HG03045 (cell line): Measurements from ENCODE around the gene PDRG1.
A peak's percentile ranks its signal among the peaks of the same experiment; 100 is the strongest.

Experiments
- ATAC-seq: cut with Tn5 transposase; IDR thresholded peaks from one replicate; pipeline ENCODE4 v1.9.1; 2021; ENCODE audit warnings: mild to moderate bottlenecking, moderate library complexity; ENCODE audit not compliant: unreplicated experiment

The PDRG1 gene

DNA sequence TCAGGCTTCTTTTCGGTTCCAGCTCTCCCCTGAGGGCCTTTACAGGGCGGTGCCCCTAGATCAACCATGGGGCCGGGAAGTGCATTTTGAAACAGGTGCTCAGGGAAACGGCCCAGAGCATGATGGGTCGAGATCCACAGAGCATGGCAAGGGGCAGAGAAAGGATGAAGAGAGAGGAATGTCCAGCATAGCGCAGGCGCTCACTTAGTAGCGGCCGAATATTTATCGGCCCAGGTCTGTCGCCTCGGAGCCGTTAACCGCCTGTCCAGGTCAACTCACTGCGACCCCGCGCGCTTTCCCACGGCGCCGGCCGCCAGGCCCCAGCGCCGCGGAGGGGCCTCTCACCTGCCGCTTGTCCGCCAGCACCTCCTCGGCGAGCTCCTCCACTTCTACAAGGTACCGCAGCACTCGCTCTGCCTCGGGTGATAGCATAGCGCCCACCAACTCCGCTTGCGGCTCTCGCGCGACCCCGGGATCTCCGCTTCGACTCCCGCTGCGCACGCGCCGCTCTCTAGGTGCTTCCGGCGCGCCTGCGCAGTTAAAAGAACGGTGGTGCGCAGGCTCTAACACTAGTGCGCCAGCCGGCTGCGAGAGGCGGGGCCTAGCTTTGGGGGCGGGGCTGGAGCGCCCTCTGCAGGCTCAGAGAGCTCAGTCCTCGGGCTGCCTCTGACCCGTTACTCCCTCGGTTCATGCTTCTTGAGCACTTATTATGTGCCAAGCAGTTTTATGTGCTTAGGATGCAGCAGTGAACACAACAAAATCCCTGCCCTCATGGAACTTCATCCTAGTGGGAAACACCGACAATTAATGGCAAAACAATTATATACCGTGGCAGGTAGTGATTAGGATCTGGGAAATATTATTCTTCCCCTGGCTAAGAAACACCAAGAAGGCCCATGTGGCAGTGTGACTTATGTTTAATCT lies at the start of gene PDRG1:
PDRG1 (minus strand) TSS at position 517 of the 924 bp plus-strand sequence; CDS start at position 432, 85 bp downstream.
- peak; percentile 90 for ATAC-seq

DNA sequence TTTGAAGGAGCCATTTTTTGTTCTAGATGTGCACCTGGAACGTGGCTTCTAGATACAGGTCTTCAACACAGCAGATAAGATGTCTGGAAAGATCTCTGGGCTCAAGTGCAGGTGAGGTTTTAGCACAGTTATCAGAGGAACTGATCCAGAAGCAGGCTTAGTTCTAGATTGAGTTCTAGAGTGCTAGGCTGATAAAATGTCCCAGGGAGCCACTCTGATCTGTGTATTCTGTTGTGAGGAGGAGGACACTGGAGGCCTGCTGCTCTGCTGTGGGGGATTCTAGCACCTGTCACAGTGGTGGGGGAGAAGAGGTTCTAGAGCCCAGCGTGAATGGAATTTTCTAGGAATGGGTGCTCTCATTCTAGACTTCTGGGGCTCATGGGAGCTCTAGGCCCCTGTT lies 46.4 kb upstream of the PDRG1 start:
- ATAC-seq = no peak

DNA sequence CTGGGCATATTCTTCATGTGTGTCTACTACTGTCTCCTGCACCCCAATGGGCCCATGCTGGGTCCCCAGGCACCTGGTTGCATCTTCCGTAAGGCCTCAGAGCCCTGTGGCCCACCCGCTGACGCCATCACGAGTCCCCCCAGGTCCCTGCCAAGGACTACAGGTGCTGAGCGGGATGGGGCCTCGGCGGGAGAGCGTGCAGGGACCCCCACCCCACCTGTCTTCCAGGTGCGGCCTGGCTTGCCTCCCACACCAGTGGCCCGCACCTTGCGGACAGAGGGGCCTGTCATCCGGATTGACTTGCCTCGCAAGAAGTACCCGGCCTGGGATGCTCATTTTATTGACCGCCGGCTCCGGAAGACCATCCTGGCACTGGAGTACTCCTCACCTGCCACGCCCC lies 45.1 kb upstream of the PDRG1 start:
- ATAC-seq = no peak

DNA sequence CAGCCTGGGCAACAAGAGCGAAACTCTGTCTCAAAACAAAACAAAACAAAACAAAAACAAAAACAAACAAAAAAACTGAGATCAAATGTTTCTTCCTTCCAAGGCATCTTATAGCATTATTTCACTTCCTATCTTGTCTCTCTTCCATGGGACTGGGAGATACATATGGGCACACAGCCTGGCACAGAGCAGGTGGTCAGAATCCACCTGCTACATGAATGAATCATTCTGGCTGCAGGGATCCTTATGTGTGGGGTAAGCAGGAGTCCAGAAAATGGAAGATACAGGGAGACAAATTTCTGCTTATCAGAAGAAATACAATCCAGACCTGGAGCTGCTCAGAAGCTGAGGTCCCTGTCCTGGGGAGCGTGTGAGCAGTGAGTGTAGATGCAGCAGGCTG lies 40.2 kb upstream of the PDRG1 start:
- ATAC-seq = no peak

DNA sequence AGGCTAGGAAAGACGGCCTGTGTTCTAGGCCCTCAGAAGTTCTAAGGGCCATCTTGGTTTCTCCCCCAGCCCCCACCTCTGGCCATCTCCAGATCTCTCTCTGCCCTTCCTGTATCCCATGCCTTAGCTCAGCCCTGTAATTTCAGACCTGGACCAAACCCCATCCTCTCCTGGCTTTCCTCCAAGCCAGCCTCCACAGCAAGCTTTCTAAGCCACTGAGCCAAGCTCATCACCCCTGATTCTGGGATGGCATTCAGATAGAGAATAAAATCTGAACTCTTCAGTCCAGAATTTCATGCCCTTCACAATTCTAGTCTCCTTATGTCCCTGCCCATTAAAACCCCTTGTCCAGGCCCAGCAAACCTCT lies 39.5 kb upstream of the PDRG1 start:
- ATAC-seq = no peak

DNA sequence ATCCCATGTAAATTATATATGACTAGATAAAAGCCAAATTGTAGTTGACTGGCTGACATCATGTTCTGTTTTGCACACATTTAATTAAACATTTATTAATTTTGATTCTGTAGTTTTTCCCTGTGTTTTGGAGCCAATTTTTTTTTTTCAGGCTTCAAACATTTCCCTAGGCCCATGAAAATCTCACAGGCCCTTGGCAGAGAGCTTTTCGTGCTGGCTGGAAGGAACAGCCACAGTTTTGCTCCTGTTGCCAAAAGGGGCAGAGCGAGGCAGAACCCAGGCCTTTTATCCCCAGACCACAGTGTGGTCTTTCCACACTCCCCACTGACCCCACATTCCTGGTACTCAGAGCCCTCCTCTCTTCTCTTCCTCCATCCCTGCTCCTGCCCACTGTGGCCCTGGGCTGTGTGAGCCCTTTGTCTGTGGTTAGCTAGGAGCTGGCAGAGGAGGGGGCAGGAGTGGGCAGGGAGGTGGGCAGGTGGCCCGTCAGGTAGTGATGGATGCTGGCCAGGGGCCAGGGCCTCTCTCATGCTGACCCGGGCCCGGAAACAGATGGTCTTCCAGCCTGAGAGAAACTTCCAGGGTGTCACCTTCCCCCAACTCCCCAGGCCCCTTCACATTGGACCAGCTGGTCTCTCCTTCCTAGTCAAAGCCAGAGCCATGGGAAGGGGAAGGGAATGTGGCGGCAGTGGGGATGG lies 38.9 kb upstream of the PDRG1 start:
- ATAC-seq = no peak

DNA sequence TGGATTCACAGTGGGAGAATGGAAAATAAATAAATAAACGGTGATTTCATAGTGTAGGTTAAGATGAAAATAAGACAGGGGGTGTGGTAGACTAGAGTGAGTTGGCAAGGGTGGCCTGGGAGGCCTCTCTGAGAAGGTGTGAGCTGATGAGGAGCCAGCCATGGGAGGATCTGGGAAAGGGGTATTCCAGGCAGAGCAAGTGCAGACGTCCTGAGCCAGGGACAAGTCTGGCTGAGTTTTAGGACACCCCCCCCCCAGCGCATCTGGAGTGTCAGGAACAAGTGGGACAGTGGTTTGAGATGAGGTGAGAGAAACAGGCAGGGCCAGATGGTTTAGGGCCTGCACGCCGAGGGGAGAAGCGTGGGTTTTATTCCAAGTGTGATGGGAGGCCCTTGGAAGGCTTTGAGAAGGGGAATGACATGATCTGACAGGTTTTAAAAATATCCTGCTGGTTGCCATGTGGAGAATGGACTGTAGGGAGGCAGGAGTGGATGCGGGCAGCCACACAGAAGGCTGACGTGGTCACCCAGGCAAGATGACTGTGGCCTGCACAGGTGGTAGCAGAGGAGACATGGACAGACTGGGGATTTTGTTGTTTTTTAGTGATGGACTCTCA lies 37.3 kb upstream of the PDRG1 start:
- no peak for ATAC-seq

DNA sequence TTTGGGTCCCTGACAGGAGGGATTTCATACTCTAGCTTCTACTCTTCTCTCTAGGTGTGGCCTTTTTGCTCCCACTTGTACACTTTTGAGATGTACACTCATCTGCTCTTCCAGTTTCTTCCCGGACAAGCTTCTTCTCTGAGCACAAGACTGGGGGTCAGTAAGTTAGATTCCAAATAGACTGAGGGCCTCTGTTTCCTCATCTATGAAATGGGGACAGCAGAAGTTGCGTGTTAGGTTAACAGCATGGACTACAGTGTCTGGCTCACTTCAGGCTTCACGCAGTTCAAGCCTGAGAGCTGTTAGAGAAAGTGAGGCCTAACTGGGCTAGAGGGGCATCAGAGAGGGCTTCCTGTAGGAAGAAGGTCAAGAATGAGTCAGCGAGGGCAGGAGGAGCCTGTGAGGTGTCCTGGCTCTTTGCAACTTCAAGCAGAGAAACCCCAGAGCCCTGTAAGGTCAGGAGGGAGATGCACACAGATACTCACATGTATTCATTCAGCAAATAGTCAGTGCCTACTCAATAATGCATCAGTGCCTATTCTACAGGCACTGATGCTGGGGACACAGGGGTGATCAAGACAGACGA lies 36.7 kb upstream of the PDRG1 start:
- ATAC-seq = no peak

DNA sequence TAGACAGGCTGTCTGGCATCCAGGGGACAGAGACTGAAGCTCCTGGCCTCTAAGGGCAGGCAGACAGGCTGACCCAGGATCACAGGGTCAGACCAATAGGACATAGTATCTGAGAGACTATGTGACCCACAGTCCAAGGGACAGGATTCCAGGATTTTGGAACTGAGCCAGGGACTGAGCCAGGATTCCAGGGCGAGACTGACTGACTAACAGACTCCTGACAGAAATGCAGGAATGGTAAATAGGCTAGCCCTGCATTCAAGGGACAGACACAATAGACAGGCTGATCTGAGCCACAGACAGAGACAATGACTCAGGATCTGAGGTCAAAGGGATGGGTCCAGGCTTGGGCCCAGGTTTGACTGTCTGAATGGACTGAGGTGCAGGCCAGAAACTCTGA lies 35.9 kb upstream of the PDRG1 start:
- no peak for ATAC-seq

DNA sequence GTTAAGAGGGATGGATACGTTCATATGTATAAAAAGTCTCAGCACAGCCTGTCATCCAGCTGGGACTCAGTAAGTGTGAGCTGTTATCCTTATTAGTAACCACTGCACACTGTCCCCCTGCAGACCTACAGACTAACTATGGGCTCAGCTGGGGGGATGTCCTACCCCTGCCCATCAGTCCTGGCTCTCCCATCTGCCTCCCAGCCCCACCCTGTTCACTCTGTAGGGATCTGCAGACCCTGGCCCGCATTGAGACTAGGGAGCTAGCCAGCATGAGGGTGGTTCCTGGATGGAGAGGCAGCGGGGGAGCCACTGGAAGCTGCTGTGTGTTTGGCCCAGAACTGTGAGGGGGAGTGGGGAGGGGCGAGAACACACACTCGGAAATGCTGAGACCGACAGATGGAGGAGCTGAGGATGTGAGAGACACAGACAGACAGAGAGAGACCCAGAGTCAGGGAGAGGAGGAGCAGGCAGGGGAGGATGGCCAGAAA lies 33.2 kb upstream of the PDRG1 start:
- no peak for ATAC-seq

DNA sequence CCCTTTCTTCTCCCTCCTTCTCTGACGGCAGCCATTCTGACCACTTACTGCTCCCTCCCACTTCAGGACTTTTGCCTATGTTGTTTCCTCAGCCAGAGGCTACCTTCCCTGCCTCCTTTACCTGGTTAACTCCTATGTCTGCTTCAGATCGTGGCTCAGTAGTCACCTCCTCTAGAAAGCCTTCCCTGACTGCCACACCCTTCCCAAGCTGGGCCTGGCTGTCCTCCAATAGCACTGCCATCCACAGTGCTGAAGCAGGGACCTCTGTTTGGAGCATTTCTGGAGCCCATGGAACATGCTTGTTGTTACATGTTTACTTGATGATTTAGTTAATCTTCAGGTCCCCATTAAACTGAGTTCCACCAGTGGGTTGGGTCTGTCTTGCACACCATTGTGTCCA lies 29.9 kb upstream of the PDRG1 start:
- ATAC-seq = no peak

DNA sequence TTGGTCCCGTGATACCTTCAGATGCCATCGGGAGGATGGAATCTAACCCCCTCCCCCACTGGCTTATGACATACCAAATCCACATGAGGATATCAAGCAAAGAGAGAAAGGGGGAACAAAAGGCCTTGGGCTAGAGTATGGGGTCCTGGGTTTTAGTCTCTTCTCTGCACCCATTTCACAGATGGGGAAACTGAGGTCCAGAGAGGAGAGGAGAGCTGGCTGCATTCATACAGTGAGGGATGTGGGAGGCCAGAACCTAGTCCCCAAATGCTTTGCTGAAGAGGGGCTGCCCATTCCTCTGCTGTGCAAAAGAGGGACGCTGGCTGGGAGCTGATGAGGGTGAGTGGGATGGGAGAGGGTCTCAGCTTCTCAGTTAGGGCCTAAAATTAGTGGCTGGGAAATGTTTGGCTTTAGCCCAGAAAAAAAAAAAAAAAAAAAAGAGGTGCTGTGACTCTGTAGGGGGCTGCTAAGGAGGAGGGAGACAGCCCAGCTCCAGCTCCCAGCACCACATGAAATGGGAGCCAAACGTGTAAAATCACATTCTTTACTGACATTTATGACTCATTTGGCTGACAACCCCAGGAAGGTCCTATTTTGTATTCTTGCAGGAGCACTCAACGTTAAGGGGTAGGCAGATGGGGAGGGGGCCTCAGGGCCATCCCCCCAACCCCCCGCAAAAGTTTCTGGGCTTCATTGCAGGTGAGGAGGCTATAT lies 28.0 kb upstream of the PDRG1 start:
- no peak for ATAC-seq

DNA sequence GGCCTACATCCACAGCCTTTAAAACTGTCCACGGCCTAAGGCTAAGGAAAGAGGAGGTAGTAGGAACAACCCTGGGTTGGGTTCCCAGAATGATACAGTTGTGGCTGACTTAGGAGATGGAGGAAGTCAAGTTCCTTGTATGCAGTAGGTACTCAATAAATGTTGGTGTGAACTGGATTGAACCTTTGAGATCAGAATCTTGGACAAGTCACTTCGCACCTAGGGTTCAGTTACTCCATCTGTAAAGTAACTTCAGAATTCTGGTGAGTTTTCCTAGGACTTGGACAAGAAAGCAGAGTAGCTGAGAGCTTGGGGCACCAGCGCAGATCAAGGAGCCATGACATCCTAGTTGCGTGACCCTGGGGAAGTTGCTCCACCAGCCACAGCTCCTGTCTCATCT lies 25.2 kb upstream of the PDRG1 start:
- no peak for ATAC-seq

DNA sequence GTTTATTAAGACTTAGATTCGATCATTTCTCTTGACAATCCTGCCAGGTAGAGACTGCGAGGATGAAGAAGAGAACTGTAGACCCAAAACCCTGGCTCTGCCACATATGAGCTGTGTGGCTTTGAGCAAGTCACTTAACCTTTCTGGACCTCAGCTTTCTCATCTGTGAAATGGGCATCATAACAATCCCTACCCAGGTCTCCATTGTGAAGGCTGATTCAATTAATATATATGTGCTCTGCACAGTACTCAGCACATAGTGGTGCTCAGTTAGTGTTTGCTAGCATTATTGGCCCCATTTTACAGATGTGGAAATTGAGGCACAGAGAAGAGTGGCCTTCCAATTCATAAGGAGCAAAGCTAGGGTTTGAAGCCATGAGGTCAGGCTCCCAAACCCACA lies 24.0 kb upstream of the PDRG1 start:
- no peak for ATAC-seq

DNA sequence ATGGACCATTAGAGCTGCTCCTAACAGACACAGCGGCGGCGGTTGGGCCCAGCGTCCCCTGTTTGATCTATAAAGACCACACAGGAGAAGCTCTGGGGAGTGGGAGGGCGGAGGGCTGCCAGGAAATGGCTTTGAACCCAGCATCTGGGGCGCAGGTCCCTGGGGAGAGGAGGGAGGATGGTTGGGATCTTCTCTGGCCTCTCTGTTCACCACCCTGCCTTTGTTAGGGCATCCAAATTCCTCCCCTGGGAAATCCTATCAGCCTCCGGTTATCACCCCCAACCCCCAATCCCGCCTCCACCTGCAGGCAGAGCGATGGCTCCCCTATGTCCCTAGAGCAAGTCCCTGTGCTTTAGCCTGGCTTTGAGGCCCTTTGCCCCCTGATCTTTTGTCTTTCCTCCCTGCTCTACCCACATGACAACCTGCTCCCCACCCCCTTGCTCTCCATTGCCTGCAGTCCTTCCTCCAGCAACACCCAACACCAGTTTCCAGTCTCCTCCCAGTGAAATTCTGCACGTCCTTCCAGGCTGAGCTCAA lies 23.2 kb upstream of the PDRG1 start:
- ATAC-seq = no peak

DNA sequence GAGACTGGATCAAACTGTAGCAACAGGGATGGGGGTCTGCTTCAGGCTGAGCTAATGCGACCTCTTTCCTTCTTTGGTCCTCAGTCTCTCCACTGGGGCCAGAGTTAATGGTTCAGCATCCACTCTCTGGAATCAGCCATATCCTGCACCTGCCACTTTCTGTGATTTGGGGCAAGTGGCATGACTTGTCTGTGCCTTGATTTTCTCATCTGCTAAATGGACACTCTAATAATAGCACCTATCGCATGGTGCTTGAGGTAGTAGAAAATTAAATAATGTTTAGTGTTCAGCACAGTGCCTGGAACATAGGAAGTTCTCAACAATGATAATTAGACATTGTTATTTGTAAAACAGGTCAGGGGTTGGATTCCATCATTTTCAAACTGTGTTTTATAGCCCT lies 22.4 kb upstream of the PDRG1 start:
- ATAC-seq = no peak

DNA sequence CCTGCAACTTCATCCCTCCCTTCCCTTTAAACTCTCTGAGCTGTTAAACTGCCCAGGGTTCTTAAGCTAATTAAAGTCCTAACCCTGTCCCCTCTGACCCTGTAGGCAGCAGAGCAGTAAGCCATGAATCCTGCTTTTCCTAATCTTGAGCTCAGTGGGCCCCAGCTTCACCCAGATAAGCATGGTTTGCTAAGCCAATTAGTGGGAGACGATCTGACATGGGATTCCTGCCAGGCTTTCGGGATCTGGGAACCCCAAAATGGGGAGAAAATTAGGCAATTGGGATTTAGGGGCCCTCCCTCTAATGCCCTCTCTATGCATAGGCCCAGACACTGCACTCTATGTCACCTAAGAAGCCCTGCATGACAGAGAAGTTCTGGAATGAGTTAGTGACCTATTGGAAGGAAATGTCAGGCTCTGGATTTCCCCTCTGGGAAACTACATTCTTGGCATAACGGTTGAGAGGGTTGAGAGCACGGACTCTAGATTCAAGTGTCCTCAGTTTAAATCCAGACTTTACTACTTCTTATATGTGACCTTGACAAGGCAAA lies 20.7 kb upstream of the PDRG1 start:
- ATAC-seq = no peak

DNA sequence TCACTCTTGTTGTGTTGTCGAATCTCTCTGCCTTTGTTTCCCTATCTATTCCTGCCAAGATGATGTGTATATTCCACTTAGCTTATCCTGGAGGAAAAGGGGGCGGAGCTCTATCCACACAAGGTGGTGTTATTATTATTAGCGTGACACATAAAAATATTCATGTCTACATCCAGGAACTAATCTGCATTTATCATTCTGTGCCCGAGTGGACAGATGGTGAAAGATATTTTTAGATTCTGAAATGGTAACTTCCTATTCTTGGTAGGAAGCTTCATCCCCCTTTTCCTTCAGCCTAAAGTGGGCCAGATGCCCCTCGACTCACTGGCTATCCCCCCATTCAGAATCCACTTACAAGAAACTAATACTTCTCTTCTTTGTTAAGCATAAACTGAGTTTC lies 18.1 kb upstream of the PDRG1 start:
- ATAC-seq = no peak

DNA sequence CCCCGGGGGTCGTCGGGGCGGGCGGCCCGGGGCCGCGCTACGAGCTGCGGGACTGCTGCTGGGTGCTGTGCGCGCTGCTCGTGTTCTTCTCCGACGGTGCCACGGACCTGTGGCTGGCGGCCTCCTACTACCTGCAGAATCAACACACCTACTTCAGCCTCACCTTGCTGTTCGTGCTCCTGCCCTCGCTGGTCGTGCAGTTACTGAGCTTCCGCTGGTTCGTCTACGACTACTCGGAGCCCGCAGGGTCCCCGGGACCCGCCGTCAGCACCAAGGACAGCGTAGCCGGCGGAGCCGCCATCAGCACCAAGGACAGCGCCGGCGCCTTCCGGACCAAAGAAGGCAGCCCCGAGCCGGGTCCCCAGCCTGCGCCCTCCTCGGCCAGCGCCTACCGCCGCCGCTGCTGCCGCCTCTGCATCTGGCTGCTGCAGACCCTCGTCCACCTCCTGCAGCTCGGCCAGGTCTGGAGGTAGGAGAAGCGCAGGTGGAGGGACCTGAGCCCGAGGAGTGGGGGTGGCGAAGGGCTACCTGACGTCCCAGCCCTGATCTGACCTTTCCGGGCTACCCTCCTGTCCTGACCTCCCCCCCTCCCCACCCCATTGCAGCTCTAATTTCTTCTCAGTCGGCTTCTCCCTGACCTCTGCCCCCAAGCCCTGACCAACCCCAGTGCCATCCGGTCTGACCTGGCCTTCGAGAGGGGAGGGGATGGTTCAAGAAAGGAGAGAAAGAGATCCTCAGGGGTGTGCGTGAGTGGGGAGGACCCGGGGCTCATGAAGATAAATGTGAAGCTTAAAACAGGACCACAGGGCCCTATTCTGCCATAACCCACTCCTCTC lies 16.7 kb upstream of the PDRG1 start:
- no peak for ATAC-seq
